WI38 (cell line): ENCODE measurements around the gene CYP2W1.

Source experiments
- H3K4me3 ChIP-seq: 2 replicates; pipeline ENCODE4 v1.5.1; 2011; ENCODE audit warnings: low read depth, mild to moderate bottlenecking, control low read depth, low read length
- TF ChIP-seq, protein P1 (sequence below): IDR thresholded peaks from 2 replicates; pipeline ENCODE4 v1.5.1; 2012; ENCODE audit warnings: low read depth, mild to moderate bottlenecking, control low read depth, low read length

CYP2W1 gene

DNA sequence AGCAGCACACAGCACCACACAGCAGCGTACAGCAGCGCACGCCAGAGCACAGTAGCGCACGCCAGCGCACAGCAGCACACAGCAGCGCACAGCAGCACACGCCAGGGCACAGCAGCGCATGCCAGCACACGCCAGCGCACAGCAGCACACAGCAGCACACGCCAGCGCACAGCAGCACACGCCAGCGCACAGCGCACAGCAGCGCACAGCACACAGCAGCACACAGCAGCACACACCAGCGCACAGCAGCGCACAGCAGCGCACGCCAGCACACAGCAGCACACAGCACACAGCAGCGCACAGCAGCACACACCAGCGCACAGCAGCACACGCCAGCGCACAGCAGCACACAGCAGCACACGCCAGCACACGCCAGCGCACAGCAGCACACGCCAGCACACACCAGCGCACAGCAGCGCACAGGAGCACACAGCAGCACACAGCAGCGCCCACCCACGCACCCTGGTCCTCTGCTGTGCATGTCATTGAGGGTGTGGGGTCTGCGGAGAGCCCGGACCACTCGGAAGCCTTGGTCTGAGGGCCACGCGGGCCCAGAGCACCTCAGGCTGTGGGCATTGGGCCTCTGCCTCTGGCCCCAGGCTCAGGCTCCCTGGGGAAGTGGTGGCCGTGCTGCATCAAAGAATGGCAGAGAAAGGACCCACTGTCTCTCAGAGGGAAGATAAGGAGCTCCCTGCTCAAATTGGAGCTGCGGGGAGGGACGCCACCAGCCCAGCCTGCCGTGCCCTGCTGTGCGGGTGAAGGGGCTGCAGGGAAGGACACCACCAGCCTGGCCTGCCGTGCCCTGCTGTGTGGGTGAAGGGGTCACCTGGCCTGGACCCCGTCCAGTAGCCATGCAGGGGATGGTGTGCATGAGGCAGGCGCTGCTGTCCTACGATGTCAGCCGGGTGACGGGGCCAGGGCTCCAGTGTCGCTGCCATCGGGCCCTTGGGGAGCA, 33.9 kb downstream of the CYP2W1 start:
- TF ChIP-seq, protein P1, sequence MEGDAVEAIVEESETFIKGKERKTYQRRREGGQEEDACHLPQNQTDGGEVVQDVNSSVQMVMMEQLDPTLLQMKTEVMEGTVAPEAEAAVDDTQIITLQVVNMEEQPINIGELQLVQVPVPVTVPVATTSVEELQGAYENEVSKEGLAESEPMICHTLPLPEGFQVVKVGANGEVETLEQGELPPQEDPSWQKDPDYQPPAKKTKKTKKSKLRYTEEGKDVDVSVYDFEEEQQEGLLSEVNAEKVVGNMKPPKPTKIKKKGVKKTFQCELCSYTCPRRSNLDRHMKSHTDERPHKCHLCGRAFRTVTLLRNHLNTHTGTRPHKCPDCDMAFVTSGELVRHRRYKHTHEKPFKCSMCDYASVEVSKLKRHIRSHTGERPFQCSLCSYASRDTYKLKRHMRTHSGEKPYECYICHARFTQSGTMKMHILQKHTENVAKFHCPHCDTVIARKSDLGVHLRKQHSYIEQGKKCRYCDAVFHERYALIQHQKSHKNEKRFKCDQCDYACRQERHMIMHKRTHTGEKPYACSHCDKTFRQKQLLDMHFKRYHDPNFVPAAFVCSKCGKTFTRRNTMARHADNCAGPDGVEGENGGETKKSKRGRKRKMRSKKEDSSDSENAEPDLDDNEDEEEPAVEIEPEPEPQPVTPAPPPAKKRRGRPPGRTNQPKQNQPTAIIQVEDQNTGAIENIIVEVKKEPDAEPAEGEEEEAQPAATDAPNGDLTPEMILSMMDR: no peak
- H3K4me3 ChIP-seq: no peak overlapping the region

DNA sequence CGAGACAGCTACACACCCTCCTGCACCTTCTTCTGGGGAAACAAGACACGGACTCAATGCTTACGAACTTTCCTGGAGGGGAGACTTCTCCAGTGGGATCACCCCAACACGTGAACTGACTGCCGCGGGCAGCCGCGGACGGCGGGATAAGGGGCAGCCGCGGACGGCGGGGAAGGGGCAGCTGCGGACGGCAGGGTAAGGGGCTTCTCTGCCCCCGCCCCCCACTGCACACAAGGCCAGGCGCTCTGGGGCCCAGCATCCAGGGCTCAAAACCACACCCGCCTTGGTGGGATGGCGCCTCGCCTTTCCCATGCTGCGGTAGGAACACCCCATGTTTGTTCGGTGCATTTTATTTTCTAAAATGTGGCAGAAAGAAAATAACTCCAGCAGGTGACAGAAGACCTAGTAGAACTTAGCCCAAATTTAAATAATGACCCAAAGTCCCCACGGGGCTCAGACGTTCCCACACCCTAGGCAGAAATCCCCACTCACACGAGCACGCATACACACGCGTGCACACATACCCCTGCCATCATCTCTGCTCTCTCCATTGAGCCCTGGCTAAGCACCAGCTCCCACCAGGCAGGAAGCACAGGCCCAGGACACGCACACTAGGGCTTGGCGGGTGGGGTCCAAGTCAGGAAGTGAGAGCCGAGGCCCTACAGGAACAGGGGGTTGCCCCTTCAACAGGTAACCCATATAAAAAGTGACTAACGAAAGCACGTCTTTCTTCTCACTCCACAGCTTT, 34.8 kb downstream of the CYP2W1 start:
- TF ChIP-seq, protein P1: no peak

DNA sequence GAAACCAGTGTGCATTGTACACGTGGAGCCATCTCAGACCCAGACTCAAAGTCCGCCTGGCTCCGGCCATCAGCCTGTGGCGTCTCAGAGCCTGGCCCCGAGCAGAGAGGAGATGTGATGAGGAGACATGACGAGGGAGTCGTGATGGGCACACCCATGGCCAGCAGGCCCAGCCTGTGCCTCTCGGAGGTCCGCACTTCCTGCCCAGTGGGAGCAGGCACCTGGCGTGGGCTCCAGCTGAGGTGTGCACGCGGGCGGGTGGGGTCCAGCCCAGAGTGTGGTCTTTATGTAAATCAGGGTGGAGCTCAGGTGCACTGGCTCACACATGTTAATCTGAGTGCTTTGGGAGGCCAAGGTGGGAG, 35.3 kb downstream of the CYP2W1 start:
- TF ChIP-seq, protein P1: no peak
- H3K4me3 ChIP-seq: no peak overlapping the region

More for the DNA sequence above, 34.8 kb downstream of the CYP2W1 start:
- no peak overlapping the region for H3K4me3 ChIP-seq

DNA sequence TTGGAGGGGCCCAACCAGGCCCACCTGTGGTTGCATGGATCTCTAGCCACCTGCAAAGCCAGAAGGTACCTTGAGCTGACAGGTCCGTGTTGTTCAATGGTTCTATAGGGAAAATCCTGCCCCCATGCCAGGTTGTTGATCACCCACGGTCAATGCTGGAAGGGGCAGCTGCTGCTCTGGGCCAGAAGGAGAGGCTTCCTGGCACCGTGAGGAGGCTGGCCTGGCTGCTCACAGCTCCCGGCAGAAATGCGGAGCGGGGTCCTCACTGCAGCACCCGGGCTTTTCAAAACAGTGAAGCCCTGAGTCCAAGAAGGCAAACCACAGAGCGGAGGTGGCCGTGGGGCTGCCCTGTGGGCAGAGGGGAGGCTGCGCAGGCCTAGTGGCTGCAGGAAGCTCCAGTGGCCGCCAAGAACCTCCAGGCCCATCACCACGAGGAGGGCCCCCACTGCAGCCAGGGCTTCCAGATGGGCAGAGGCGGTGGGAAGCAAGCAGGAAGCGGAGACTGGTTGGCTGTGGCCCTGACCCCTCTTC, 36.3 kb downstream of the CYP2W1 start:
- TF ChIP-seq, protein P1: no peak
- no peak overlapping the region for H3K4me3 ChIP-seq

DNA sequence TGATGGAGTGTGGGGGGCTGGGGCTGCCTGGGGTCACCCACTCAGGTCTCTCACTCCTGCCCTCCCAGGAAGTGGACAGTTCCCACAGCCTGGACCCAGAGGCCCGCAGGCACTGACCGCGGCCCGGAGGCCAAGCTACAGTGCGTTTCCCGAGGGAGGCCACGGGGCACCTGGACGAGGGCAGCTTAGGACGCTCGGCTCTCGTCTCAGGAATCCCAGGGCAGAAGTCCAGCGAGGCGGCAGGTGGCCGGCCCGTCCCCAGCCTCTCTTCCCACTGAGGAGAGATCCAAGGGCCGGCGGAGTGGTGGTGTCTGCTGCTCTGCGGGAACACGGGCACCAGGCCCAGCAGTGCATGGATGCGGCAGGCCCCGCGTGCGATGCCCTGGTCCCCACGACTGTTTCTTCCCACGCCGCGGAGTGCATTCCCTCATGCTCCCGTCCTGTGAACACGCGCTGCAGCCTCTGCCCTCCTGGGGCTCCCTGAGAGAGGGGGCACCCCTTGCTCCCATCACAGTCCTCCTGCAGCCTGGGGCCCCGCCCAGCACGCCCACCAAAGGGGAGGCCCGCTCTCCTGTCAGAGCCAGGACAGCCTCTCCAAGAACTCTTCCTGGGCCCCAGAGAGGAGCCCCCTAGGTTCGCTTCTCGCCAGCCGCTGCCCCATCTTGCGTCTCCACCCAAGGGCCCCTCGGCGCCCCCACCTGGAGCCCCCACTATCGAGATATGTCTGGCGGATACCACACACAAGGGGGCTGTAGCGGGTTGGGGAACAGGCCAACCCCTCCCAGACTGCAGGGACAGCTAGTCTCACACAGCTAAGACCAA, 37.0 kb downstream of the CYP2W1 start:
- TF ChIP-seq, protein P1: no peak
- no peak overlapping the region for H3K4me3 ChIP-seq

DNA sequence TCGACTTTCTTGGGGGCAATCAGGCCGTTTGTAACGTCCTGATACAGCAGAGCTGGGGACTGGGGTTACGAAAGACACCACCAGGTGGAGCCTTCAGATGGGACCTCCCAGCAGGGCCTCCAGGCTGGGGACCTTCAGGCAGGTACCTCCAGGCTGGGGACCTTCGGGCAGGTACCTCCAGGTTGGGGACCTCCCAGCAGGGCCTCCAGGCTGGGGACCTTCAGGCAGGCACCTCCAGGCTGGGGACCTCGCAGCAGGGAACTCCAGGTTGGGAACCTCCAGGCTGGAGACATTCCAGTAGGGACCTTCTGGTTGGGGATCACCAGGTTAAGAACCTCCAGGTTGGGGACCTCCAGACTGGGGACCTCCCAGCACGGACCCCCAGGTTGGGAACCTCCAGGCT, 37.9 kb downstream of the CYP2W1 start:
- TF ChIP-seq, protein P1: no peak
- H3K4me3 ChIP-seq: no peak overlapping the region
